ENCODE results near the gene ZFYVE19. TPM values are rescaled to one million over a fixed set of nuclear protein-coding genes. Genes with fewer than 3 reads are reported as not detected.

Gene ZFYVE19
- total RNA-seq, 4 donors from 2014 or later: 13.5 to 29.5 (median 21.1) TPM

DNA sequence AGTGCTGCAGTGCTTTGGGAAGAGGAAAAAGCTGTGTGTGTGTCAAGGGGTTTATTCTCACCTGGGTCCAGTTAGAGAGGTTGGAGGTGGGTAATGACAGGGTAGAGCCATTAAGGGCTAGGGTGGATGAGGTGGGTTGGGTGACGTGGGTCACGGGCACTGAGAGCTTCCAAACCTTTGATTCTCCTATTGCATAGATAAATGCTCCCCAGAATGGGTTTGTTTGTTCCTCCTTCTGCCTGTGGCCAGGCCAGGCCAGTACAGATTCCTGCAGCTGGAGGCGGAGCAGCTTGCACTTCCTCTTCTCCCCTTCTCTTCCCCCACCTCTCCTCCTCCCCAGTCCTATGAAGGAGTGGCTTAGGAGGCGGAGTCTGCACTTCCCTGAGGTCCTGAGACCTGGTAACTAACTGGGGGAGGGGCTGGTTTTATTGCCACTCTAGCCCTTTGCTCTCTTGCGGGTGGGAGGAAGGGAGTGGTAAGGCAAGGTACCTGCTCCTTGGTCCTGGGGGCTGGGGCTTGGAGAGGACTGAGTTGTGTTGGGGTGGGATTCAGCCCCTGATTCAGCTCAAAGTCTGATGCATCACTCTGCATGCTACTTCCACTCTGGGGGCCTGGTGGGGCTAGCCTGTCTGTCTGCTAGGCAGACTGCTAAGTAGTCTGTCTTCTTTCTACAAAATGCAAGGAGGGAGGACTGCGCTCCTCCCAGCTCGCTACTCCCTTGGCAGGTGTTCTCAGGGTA lies 40.5 kb downstream of the ZFYVE19 start:
- TF ChIP-seq, protein P1, sequence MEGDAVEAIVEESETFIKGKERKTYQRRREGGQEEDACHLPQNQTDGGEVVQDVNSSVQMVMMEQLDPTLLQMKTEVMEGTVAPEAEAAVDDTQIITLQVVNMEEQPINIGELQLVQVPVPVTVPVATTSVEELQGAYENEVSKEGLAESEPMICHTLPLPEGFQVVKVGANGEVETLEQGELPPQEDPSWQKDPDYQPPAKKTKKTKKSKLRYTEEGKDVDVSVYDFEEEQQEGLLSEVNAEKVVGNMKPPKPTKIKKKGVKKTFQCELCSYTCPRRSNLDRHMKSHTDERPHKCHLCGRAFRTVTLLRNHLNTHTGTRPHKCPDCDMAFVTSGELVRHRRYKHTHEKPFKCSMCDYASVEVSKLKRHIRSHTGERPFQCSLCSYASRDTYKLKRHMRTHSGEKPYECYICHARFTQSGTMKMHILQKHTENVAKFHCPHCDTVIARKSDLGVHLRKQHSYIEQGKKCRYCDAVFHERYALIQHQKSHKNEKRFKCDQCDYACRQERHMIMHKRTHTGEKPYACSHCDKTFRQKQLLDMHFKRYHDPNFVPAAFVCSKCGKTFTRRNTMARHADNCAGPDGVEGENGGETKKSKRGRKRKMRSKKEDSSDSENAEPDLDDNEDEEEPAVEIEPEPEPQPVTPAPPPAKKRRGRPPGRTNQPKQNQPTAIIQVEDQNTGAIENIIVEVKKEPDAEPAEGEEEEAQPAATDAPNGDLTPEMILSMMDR (IDR thresholded peaks at IDR 0.05): no peak
- no peak for DNase-seq (ENCODE audit: low spot score)
- ATAC-seq (ENCODE audit: low FRiP score): no peak

DNA sequence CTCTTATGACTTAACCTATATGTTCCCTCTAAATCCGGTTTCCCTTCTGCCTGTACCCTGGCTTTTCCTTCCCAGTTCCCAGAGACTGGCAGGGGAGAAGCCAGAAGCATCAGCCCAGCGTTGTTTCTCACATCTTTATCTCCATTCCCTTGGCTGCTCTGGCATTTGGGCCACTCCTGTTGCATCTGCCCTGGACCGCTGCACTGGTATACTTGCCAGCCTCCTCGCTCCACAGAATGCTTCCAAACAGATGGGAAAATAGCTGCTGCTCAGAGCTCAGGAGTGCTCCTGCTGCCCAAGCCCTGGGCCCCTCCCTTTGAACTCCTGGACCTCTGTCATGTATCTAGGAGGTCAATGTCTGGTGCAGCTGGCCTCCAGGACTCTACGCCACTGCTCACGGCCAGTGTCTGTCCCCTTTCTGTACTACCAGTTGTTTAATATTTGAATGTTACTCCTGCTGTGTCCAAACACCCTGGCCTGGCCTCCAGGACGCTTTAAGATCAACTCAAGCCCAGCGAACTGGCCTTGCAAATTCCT lies 43.8 kb downstream of the ZFYVE19 start:
- DNase-seq (ENCODE audit: low spot score) (no peak), ATAC-seq (ENCODE audit: low FRiP score) (no peak)
- TF ChIP-seq, protein P1 (IDR thresholded peaks at IDR 0.05): no peak

DNA sequence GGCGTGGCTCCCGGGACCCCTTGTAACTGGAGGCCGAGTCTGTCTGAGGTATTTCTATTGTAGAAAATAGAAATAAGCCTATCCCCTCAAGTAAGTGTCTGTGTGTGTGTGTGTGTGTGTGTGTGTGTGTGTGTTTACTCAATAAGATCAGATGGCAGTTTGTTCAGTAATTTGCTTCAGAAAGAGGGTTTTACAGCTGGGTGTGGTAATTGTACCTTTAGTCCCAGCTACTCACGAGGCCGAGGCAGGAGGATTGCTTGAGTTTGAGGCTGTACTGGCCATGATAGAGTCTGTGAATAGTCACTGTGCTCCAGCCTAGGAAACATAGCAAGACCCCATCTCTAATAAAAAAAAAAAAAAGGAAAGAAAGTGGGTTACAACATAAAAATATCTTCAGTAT lies 45.6 kb downstream of the ZFYVE19 start:
- ATAC-seq (ENCODE audit: low FRiP score) (no peak), DNase-seq (ENCODE audit: low spot score) (no peak)
- TF ChIP-seq, protein P1 (IDR thresholded peaks at IDR 0.05): no peak

DNA sequence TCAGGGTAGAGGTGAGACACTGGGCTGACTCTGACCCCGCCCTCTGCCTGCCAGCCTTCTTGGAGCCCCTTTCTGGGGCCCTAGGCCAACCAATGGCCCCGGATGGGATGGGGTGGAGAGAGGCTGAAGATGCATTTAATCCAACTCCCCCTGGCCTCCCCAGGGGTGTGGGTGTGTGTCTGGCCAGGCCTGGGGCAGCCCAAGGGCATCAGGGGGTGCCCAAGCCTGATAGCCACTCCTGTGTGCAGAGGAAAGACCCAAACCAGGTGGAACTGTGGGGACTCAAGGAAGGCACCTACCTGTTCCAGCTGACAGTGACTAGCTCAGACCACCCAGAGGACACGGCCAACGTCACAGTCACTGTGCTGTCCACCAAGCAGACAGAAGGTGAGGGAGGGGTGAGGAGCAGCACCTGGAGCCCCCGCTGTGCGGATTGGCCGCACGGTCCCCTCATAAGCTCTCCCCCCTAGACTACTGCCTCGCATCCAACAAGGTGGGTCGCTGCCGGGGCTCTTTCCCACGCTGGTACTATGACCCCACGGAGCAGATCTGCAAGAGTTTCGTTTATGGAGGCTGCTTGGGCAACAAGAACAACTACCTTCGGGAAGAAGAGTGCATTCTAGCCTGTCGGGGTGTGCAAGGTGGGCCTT lies 46.5 kb downstream of the ZFYVE19 start:
- ATAC-seq (ENCODE audit: low FRiP score): no peak
- TF ChIP-seq, protein P1 (IDR thresholded peaks at IDR 0.05): no peak

DNA sequence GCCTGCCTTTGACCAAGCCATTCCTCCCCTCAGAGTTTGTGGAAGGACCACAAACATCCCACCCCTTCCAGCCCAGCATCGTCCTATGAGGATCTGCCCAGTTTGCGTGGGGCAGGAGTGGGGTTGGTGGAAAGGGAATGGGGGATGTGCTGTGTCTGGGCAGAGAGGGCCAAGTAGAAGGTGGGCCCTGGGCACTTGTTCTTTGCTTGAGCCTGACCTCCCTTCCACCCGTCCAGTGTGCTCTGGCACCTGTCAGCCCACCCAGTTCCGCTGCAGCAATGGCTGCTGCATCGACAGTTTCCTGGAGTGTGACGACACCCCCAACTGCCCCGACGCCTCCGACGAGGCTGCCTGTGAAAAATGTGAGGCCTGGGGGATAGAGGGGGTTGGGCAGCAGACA lies 47.3 kb downstream of the ZFYVE19 start:
- no peak for DNase-seq (ENCODE audit: low spot score)
- ATAC-seq (ENCODE audit: low FRiP score): no peak
- TF ChIP-seq, protein P1 (IDR thresholded peaks at IDR 0.05): no peak

More for the DNA sequence above, 46.5 kb downstream of the ZFYVE19 start:
- DNase-seq (ENCODE audit: low spot score): no peak

DNA sequence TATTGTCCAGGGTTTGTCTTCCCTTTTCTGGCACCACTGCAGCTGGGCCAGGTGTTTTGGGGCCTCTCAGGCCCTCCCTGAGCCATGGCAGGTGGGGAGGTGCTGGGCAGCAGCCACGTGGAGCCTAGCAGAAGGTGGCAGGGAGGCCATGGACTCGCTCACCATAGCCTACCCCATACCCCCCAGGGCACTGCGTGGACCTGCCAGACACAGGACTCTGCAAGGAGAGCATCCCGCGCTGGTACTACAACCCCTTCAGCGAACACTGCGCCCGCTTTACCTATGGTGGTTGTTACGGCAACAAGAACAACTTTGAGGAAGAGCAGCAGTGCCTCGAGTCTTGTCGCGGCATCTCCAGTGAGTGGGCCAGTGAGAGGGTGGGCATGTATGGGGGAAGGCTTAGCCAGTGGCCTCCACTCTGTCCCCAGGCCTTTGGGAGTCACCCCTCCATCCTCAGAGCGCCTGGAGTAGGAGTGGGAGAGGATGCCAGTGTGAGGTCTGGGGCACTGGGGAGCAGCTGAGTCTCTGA lies 48.9 kb downstream of the ZFYVE19 start:
- no peak for DNase-seq (ENCODE audit: low spot score)
- TF ChIP-seq, protein P1 (IDR thresholded peaks at IDR 0.05): no peak
- ATAC-seq (ENCODE audit: low FRiP score): no peak
